D721Med (cell line): Measurements from ENCODE around the gene CPSF2.
A peak's percentile ranks its signal among the peaks of the same experiment; 100 is the strongest.
"Not testable (repeated sequence)": the region's sequence is repeated elsewhere in the genome, so short reads cannot be mapped to it uniquely, and the experiment has no call there.

Experiments
- DNase-seq: peaks from one replicate; pipeline ENCODE4 v3.0.0; 2011; ENCODE audit warnings: low spot score; ENCODE audit not compliant: insufficient read length
- FAIRE-seq: peaks from 2 replicates; lab custom pipeline; 2011; peaks lifted over from hg19 to GRCh38; lab: Jason Lieb, UNC
- TF ChIP-seq, protein P1 (sequence below): IDR thresholded peaks from 2 replicates; pipeline ENCODE4 v1.5.1; 2012; ENCODE audit warnings: mild to moderate bottlenecking, control low read depth; ENCODE audit not compliant: insufficient read depth; ENCODE audit errors: missing control alignments

The CPSF2 gene

DNA sequence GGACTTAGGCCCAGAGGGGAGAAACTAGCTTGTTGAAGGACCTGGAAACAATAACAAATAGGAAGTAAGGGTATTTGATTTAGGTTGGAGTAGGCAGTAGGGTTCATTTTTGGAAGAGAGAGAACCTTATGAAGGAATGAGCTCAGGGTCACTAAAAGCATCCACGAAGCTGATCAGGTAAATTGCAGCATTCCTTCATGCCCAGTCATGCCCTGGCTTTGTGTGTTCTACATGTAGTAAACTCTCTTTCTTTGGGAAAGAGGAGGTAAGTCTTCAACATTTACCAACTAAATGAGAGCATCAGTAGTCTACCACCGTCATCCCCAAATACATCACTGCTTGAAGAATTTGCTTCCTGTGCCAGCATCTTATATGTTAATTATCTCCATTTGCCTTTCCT, 54.7 kb downstream of the CPSF2 start:
- TF ChIP-seq, protein P1, sequence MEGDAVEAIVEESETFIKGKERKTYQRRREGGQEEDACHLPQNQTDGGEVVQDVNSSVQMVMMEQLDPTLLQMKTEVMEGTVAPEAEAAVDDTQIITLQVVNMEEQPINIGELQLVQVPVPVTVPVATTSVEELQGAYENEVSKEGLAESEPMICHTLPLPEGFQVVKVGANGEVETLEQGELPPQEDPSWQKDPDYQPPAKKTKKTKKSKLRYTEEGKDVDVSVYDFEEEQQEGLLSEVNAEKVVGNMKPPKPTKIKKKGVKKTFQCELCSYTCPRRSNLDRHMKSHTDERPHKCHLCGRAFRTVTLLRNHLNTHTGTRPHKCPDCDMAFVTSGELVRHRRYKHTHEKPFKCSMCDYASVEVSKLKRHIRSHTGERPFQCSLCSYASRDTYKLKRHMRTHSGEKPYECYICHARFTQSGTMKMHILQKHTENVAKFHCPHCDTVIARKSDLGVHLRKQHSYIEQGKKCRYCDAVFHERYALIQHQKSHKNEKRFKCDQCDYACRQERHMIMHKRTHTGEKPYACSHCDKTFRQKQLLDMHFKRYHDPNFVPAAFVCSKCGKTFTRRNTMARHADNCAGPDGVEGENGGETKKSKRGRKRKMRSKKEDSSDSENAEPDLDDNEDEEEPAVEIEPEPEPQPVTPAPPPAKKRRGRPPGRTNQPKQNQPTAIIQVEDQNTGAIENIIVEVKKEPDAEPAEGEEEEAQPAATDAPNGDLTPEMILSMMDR: no peak
- DNase-seq (no peak), FAIRE-seq (no peak)

DNA sequence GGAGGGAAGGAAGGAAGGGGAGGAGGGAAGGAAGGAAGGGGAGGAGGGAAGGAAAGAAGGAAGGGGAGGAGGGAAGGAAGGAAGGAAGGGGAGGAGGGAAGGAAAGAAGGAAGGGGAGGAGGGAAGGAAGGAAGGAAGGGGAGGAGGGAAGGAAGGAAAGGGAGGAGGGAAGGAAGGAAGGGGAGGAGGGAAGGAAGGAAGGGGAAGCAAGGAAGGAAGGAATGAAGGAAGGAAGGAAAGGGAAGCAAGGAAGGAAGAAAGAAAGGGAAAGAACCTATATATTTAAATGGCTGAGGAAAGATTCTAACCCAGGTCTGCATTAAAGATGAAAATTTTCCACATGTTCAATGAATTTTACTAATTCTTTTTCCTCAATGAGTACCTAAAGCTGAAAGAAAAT, 57.4 kb downstream of the CPSF2 start:
- DNase-seq, FAIRE-seq: not testable (repeated sequence)

DNA sequence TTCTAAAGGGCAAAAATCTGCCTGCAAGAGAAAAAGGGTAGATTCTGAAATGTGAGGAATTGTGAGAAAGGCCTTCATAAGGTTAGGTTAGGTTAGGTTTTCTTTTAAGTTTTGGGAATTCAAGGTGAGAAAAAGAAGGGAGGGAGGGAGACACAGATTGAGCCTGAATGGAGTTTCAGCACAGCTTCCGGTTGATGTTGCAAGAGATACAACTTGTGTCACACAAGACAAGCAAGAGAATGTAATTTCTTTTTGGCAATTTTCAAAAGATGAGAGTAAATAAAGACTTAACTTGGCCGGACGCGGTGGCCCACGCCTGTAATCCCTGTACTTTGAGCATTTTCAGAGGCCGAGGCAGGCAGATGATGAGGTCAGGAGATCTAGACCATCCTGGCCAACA, 63.8 kb downstream of the CPSF2 start:
- FAIRE-seq (no peak), DNase-seq (no peak)
- TF ChIP-seq, protein P1: no peak

DNA sequence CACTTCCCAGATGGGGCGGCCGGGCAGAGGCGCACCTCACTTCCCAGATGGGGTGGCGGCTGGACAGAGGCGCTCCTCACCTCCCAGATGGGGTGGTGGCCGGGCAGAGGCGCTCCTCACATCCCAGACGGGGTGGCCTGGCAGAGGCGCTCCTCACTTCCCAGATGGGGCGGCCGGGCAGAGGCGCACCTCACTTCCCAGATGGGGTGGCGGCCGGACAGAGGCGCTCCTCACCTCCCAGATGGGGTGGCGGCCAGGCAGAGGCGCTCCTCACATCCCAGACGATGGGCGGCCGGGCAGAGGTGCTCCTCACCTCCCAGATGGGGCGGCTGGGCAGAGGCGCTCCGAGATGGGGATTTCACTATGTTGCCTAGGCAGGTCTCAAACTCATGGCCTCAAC, 65.8 kb downstream of the CPSF2 start:
- FAIRE-seq: not testable (repeated sequence)

DNA sequence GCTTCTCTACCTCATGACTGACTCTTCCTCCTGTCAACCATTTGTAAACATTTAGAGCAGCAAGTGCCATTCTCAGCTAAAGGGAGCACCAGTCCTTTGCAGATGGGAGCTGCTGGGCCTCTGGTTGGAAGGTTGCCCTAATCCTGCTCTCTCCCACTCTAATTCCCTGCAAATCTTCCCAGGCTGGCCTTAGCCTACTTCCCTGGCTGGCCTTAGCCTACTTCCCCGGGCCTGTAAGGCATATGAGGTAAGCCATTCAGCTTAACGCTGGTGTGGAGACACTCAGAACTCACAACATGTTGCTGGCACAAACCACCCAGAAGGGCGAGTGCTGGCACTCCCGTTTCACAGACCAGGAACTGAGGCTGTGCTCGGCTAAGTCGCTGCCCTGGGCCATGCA, 69.0 kb downstream of the CPSF2 start:
- FAIRE-seq (peak; percentile 48), DNase-seq (no peak)
- TF ChIP-seq, protein P1: no peak

More for the DNA sequence above, 65.8 kb downstream of the CPSF2 start:
- not testable (repeated sequence) for DNase-seq

DNA sequence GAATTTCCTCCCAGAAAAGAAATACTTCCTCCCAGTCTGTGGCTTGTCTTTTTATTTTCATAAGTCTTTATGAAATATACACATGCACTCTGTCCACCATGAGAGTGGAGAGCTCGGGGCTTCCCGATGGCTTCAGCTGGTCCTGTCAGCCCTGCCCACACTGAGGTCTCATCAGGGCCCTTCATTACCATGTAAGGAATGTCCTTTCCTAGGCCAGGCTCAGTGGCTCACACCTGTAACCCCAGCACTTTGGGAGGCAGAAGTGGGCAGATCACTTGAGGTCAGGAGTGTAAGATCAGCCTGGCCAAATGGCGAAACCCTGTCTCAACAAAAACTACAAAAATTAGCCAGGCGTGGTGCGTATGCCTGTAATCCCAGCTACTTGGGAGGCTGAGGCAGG, 77.0 kb downstream of the CPSF2 start:
- TF ChIP-seq, protein P1: no peak
- FAIRE-seq (no peak), DNase-seq (no peak)

DNA sequence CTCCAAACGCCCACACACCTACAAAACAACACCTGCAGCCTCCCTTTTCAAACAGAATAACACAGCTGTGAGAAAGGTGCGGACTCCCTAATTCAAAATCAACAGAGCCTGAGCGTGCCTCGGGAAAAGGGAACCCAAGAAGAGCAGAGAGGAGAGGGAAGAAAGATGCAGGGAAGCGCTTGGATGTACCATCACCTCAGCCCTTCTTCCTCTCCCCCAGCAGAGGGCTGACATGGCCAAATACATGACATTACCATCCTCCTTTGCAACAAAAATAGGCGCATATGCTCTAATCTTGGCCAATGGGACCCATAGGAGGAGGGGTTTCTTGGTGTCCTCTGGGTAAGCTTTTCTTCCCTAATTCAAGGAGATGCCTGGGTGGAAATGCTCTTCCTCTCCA, 78.0 kb downstream of the CPSF2 start:
- FAIRE-seq: no peak
- TF ChIP-seq, protein P1: no peak

DNA sequence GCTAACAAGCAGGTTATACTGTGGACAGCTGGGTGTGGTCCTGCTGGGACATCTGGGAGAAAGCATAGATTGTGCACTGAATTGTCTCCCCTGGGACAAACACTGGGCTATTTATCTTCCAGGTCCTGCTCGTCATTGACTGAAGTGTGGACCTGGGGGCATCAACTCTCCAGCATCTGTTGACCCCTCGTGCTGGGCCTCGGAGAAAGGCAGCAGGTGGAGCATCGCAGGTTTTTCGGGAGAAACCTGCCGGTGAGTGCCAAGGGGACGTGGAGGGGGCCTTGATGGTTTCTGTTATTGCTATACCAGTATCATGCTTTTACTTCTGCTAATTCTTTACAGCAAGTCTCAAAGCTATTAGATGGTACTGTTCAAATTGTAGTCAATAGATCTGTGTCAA, 81.3 kb downstream of the CPSF2 start:
- TF ChIP-seq, protein P1: no peak
- no peak for DNase-seq
- FAIRE-seq: no peak

More for the DNA sequence above, 78.0 kb downstream of the CPSF2 start:
- no peak for DNase-seq
